ENCODE results near the gene TSPAN7.

The TSPAN7 gene

DNA sequence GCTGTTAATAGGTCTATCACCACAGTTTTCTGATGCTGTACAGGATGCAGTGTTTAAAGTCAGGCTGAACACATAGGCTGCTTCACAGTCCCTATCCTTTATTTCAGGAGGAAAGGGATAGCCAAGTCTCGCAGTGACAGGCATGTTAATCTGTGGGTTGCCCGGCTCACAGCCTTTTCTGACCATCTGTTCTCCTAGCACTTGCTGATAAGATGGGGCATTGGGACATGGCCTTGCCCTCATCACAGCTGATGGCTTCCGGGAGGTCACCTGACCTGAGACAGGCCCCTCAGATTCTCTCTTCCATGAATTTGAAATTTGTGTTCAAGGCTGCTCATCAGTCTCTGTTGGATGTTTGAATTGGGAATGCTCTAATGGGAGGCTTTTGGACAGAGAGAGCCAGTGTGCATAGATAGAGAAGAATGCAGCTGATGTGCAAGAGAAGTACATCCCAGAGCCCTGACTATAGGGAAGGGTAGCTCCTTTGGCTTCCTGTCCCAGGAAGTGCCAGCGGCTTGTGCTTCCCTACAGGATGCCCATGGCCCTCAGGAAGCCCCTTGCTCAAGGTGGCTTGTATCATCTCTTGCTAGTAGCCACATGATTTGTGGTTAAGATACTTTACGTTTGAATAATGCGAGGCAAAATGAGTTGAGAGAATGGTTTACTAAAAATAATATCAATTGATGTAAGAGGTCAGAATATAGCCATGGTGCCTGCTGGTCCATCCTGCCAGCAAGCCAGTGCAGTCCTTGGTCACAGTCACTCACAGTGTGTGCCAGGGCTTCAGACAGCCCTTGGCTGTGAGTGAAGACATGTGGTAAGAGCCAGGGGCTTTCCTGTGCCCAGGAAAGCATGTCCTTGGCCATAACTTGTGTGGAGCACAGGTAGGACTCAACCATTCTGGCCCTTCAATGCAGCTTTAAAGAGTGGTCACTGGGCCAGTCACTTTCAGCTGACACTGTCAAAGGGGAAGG, 88.6 kb downstream of the TSPAN7 start:
- DNase-seq = no peak

DNA sequence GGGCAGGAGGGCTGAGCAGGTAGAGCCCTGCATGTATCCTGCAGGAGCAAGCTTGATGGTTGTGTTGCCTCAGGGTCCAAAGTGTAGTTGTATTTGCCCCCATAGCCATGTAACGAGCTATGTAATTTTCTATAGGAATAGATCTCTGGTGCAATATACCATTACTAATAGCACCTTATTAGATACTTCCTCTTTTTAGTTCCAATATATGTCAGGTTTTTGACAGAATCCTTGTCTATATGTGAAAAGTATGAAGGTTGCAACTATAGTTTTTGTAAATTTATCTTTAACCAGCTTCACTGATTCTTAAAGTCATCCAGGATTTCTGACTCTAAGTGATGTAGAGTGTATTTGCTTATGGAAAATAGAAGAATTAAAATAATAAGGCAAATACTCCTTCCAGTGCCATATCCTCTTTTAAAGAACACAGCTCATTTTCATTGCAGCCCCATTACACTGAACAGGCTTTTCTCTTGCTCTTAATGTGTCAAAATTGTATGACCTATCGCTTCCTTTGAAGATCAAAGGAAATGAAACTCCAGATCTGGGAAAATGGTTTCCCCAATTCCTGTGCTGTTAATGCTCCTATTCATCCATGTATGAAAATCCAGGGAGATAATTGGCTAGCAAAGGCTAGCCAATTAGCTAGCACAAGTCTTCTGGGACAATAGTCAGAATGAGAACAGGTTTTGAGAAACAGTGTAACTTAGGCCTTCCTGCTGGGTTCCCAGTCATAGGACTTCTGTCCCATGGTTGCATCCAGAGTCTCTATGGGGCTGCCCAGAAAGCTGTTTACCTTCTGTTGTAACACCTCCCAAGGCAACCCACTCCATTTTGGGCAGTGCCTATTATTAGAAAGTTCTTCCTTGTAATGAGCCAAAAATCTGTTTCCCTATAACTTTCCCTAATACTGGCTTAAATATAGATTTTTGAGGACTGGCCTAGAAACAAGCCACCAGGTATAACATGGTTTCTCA, 90.6 kb downstream of the TSPAN7 start:
- no peak for DNase-seq

DNA sequence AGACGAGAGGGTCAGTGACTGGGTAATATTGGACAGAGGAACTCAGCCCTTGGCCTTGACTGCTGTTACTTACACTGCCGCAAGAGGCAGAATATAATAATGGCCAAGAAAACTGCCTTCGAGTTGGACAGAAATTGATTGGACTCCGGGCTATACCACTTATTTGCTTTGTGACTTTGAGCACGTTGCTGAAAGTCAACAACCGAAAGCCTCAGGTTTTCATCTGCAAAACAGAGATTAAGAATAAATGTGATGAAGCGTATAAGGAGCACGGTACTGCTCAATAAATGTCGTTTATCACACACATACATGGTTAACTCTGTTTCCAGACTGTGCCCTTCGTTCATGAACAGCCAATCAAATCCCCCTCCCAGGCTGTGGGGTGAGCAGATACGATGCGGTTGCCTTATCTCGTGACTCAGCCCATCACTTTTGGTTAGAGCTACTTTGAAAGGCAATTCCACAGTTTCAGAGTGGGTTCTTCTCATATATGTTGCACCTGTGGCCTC, 91.6 kb downstream of the TSPAN7 start:
- no peak for DNase-seq

DNA sequence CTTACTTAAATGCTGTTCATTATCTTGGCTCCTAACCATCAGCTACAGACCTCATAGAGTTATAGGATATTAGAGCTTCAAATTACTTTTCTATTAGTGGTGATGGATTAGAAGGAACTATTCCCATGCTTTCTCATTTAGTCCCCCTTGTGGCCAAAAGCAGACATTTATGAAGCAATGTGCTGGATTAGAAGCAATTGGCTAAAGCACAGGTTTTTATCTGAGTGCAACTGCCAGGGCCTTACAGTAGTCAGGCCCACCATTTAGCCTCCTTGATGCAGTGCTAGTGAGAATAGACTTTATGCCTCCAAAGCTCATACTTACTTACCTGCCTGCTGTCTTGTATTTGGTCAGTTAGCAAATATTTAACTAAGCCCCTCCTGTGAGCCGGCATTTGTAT, 93.0 kb downstream of the TSPAN7 start:
- DNase-seq = peak; percentile 15

DNA sequence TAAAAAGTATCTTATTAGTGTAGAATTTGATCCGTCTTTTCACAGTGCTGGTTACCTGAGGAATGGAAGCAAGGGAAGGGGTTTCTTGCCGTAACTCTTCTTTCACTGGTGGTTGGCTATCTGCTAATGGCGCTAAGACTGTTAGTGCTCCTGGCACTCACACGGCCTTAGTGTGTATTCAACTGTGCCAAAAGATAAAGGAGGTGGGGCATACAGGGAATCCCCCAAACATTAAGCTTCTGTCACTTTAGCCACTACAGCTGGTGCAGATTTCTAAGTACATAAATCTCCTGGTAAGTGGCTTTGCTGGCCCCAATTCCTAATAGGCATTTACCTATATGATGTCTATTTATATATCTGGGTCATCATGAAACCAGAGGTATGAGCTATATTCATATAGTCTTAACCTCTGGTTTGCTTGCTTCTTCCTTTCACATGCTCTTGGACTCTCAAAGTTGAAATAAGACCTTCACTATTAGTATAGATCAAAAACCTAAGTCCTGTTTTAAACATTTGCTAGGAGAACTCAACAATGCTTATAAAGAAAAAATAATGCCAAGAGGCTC, 95.1 kb downstream of the TSPAN7 start:
- no peak for DNase-seq

DNA sequence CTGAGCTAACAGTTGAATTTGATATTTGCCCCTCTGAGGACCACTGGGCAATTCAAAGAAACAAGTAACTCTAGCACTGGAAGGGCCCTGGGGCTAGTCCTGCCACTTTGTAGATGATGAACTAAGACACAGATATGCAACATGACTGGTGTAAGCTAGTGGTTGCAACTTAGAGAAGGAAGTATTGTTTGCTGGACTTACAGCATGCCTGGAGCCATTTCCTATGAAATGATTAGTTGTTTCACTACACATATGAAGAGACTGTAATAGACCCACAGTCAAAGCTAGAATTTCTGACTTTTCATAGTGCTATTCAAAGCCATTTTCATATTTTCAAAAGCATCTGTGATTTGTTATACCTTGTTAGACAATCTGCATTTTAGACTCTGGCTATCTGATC, 96.2 kb downstream of the TSPAN7 start:
- DNase-seq = no peak

DNA sequence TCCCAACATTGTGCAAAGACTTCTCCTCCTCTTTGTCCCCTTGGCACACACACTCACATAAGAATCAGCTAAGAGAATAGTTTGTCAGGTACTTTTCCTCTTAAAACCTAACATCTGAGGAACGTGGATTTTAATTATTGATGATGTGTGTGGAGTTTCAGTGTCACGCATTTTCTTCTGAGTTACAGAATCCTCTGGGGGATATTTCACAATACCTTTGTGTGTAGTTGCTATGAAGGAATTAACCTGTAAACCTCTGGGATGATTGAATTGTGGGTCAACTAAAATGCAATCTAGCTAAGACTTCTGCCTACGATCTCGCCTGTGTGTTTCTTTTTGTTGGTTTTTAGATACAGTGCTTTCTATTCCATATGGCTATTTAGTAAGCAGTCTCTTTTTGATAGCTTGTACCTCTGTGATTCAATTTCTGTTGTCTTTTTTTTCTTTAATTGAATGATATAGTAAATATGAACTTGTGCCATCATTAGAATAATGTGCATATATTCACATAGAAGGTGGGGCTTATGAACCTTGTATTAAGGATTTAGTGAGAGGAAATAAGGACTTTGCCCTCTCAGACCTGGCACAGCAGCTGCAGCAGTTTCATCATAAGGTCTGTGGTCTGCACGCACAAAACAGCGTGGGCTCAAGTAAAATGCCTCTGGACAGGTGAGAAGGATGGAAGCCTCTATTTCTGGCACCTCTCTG, 99.2 kb downstream of the TSPAN7 start:
- no peak for DNase-seq

DNA sequence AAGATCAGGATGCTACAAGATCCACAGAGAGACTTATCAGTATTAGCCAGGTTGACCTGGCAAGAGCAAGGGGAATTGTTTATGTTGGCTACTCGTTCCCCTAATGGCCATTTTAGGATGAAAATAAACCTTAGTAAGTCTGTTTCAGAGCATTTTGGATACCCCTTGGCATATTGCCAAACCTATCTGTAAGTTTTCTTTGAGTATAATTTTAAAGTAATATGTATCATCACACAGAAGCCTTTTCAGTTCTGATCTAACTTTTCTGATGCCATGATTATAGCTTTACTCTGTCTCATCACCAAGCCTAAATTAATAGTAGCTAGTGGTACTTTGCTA, 99.7 kb downstream of the TSPAN7 start:
- no peak for DNase-seq

DNA sequence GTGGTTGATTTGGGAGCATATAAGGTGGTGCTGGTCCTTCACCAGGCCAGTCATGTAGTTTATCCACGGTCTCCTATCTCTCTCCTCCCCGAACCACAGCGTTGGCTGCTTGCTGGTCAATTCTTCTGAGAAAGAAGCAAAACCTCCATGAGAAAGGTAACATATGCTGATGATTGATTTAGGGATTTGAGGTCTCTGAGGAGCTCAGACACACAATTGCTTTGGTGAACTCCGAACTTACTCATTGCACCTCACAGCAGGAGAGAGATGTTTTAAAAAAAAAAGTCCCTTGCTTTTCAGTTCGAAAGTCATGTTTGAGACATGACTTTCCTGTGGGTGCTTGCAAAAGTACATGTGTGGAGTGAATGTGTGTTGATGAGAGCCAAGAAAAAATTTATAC, 100.2 kb downstream of the TSPAN7 start:
- DNase-seq = no peak

DNA sequence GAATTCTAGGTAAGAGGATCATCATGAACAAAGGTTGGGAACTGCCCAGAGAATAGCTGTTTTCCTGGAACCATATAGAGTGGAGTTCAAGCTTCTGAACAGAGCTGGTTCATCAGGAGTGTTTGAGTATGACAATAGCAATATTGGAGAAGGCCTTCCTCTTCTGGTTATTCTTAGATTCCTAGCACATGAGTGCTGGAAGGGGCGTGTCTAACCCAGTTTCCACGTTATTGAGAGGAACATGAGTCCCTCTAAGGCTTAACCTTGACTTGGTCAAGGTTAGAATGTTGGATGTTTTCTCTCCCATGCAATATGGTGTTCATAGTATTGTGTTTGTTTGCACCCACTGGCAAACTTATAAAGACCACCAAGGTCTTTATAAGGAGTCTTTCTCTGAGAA, 101.3 kb downstream of the TSPAN7 start:
- no peak for DNase-seq

DNA sequence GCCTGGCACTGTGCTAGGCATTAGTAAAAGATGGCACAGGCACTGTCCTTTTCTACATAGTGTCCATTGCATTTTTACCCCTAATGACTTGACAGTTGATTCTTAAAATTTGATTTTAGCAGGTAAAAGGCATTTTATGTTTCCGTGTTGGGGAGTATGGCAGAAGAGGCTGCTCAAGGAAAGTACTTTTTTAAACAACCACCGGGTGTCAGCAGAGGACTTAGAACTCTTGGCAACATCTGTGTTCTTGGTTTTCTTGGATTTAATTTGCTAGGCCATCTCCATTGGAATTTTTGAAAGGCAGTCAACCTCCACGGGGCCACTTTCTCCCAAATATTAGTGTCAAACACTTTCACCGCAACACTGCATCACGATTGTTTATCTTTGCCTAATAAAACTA, 102.9 kb downstream of the TSPAN7 start:
- DNase-seq = peak; percentile 26

DNA sequence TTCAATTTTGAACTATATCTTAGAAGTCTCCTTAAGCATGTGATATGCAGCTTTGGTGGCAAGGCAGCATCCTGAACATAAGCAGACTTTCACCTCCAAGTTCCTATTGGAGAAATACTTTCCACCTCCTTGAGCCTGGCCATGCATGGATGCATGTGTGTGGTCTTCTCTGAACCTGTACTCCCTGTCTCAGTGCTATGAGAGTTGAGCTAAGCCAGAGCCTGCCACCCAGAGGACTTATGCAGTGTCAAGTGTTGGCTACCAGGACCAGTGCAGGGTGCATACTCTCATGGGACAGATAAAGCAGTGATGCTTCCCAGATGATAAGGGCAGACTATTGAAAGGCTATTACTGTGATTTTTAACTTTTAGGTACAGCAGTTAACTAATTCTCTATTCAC, 105.6 kb downstream of the TSPAN7 start:
- no peak for DNase-seq

DNA sequence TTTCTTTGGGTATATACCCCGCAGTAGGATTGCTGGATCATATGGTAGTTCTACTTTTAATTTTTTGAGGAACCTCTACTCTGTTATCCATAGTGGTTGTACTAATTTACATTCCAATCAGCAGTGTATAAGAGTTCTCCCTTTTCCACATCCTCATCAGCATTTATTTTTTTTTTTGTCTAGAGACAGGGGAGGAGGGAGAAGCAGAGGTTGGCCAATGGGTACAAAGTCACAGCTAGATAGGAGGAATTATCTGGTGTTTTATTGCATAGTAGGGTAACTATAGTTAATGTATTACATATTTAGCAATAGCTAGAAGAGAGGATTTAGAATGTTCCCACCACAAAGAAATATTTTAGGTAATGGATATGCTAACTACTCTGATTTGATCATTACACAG, 107.4 kb downstream of the TSPAN7 start:
- no peak for DNase-seq

DNA sequence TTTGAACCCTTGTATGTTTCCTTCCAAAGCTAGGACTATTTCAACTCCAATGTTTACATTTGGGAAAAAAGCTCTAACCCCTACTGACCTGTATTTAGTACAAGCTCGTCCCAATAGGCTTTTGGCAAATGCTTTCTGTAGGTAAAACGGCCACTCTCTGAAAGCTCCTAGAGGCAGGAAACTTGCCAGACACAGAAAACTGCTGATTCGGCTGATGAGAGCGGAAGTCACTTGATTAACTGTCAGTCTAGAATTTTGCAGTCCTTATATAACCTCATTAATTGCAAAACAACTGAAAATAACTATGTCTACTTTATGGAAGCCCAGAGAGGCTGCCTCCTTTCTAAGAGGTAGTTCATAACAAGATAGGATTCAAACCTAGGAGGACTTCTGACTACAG, 108.1 kb downstream of the TSPAN7 start:
- DNase-seq = no peak

DNA sequence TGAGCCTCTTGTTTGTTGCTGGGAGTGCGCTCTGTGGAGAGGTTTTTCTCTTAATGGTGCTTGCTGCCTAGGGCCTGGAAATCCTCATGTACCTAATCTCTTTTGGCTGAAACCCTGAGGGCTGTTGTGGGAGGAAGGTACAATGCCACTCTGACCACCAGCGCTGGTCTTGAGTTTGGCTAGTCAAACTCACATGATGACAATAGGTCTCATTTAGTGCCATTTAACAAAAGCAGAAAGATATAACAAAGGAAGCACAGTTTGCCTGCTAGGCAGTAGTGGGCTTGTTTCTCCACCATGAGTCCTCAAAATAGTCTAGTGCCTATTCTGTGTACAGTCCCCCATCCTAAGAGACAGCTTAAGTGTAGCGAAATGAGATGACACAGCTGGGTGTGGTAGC, 111.3 kb downstream of the TSPAN7 start:
- no peak for DNase-seq

DNA sequence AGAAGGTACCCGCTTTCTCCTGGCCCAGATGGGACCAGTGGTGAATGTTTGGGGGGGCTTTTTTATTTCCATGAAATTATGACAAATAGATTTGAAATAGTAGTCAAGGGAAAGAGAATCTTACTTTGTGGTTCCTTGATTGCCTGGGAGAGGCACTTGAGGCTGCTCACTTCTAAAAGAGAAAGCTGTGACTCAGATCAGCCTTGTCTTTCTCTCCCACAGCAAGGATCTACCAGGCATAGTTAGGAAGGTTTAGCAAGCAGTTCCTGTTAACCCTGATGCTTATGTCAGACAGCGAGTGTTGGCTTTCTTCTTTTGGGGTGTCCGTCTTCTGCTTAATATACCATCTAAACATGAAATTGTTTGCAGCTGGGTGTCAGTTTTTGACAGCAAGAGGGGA, 114.5 kb downstream of the TSPAN7 start:
- DNase-seq = no peak

DNA sequence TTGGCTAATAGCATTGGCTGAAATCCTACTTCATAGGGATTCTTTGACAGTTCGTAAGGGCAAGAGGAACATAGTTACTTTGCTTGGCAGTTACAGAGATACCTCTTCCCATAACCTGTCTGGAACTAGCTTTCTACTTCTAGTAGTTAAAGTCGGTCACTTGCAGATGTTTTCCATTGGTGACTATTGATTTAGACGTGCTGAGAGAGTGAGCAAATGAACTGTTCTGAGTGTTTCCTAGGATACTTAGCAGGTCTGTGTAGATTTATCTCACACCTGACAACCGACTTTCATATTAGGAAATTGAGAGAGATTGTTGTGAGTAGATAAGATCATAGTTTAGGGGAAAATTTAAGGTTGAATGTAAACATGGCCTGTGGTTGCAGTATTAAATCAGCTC, 116.8 kb downstream of the TSPAN7 start:
- DNase-seq = no peak

DNA sequence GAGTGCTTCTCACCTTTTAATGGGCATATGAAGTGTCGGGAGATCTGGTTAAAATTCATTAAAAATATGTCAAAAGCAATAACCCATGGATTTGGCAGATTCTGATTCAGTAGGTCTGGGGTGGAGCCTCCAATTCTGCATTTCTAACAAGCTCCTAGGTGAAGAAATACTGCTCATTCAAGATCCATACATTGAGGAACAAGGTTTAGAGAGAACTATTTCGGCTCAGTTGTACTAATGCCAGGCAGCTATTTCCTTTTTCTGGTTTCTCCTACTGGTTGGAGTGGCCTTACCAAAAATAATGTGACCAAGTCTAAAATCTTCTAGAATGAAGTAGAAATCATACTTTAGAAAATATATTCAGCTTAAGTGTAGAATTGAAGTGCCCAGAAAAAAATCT, 117.5 kb downstream of the TSPAN7 start:
- DNase-seq = no peak

DNA sequence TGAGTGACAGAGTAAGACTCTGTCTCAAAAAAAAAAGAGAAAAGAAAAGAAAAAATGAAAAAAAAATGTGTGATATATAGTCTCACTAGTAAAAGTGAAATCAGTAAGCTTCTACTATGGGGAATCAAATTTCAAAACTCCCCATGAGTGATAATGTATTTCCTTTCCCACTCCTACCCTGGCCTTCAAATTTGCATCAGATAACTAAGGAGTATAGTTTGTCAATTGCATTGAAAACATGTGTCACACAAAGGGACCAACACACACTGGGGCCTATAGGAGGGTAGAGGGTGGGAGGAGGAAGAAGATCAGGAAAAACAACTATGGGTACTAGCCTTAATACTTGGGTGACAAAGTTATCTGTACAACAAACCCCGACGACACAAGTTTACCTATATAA, 118.4 kb downstream of the TSPAN7 start:
- no peak for DNase-seq

DNA sequence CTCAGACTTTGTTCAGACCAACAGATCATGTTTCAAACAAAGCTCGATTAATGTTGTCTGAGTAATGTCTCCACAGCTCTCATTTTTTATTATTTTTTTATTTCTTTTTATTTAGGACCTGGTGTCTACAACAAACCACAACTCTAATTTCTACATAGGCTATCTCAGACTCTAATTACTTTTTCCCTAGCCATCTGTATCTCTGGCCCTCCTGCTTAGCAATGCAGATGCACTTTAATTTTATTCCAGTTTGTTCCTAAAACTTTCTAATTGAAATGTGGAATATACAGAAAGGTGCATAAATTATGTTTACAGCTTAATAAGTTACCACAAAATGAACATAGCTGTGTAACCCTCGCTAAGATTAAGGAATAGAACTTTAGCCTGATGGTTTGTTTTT, 120.8 kb downstream of the TSPAN7 start:
- DNase-seq = no peak

DNA sequence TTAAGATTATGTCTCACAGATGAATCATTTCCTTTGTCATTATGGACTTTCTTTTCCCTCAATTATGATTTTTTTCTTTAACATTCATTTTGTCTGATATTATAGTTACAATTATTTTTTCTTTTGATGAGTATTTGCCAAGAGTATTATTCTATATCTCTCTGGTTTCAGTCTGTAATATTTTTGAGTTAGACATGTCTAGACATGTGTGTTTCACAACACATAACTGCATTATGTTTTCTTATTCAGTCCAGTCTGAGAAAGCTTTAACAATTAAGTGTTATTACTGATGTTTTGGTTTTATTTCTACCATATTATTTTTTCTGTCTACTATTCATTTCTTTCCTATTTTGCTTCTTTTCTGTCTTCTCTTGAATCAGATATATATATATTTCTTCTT, 131.6 kb downstream of the TSPAN7 start:
- no peak for DNase-seq

DNA sequence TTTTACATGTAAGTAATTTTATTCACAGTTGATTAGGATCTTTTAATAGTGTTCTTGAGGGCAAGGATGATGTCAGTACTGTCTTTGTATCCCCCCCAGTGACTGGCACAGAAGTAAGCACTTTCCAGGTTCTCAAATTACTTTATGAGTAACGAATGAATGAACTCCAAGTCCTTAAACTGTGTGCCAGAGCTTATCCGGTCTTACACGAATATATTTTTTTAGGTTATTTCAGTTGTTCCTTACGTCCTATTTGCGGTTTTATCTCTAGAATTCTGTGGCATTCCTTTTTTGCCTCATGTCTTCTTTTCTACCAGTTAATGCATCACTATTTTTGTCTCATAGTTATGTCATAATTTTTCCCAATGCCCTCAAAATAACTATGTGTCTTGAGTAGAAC, 133.1 kb downstream of the TSPAN7 start:
- no peak for DNase-seq

DNA sequence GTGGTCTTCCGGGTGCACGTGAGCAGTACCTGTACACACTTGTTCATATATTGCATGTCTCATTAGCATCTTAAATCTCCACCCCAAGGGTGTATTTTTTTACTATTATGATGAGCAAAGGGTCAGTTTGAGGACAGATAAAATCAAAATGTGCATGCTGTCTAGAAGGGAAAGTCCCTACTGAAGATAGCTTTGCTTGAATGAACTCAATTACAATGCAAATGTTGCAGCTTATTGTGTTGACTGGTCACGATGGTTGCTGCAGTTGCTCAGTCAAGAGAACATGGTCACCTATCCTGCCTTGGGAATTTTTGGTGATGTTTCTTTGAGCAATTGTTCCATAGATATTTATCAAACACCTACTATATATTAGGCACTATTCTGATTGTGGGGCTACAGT, 136.1 kb downstream of the TSPAN7 start:
- DNase-seq = no peak

Data from fibroblast of skin of right biceps (primary cell).